Measurements from ENCODE around the gene TIFAB.

Gene TIFAB

DNA sequence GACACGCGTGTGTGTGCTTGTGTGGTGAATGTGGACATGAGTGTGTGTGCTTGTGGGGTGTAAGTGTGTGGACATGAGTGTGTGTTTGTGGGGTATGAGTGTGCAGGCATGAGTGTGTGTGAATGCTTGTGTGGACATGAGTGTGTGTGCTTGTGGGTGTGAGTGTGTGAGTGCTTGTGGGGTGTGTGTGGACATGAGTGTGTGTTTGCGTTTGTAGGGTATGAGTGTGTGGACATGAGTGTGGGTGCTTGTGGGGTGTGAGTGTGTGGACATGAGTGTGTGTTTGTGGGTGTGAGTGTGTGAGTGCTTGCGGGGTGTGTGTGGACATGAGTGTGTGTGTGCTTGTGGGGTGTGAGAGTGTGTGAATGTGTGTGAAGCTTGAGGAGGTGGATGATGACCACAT is 29.8 kb upstream of the TIFAB start:
- no peak for DNase-seq

DNA sequence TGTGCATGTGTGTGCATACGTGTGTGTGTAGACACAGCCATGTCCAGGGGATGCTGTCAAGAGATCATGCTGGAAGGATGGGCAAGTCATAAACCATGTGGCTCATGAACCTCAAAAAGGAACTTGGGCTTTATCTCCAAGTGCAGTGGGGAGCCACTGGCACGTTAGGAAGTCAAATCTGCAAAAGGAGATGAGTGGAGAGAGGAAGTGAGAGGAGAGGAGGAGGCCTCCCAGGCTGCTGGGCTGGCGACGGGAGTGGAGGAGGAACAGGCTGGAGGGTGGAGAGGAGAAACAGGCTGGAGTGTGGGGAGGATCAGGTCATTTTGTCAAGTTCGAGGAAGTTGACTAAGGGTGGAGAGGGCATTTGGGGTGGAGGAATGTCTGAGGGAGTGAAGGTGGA is 29.2 kb upstream of the TIFAB start:
- DNase-seq = no peak

DNA sequence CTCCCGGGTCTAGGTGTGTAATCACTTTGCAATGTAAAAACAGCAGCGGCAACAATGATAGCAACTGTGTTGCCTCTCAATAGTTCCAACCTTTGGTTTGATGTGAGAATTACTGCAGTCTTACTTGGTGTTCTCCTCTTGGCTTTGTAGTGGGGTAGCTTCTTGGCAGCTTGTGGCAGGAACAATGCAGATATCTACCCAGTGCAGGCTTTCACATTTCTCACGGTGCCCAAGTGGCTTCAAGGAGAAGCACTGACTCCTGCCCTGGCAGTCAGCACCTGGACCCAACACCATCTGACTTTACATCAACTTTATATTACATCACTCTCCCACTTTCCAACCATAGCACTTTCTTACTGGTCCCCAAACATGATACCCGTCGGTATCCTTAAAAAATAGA is 28.4 kb upstream of the TIFAB start:
- DNase-seq = no peak

DNA sequence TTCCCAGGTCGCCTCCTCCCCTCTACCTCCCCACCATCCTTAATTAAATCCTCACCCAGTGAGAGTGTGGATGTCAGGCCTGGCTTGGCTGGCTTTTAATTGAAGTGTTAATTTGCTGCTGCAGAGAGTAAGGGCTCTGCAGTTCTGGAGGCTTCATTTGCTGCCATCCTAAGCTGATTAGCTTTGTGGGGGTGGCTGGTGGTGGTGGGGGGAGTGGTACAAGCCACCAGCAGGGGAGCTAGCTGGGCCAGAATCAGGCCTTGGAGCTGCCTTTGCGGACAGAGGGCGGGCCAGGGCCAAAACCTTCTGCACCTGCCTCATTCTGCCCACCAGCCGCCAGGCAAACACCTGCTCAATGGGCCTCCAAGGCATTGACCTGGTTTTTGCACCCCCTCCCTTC is 26.8 kb upstream of the TIFAB start:
- no peak for DNase-seq

DNA sequence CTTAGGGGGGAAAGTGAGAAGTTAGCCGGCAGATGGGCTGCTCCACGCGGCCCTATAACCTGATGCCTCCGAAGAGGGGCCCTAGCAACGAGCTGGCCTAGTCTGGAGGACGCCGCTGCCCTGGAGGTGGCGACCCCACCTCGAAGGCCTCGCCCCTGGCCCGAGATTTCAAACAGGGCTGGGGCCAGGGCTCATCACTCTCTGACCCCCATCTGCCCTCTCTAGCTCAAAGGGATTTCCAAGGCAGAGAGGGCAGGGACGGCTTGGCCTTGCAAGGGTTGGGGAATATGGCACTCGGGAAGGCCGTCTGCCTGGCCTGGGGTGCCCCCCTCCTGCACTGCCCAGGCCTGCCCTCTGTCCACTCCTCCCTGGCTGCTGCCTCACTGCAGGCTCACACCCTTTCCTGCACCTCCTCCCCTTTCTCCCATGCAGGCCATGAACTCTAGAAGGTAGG is 25.5 kb upstream of the TIFAB start:
- DNase-seq = no peak

DNA sequence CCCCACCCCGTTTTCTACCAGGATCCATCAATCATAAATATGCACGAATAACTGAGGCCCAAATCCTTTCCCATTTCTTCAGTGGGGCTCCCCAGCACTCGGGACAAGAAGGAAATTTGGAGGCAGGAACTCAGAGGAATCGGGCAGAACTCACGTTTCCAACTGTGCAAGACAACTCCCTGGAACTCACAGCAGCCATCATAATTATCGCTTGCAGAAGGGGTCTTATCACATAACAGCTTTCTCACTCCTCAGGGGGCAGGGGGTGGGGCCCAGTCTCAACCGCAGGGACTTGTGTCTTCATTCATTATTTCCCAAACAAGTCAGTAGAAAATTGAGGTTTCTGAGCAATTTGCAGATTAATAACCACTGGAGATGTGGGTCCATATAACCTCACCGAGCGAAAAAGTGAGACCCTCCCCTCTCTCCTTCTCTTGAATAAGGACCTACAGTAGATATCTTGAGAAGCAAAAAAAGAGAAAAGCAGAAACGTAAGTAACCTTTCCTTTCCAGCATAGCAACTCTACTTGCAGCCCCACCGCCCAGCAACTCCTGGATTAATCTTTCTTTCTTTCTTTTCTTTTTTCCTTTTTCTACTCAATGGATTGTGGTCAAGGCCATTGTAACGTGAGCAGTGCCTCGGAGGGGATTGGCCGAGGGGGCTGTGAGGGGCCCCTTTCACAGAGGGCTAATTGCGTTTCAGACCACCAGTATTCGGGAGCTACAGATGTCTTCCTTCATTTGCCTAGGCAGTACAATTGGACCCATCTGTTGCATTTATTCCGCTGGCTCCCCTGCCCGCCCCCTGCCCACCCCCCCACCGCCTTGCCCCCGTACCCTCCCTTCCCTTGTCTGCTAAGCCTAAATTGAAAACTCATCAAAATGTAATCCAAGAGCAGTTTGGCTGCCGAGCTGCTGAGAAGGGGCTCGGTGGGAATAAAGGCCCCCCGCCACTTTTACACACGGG is 24.7 kb upstream of the TIFAB start:
- no peak for DNase-seq

DNA sequence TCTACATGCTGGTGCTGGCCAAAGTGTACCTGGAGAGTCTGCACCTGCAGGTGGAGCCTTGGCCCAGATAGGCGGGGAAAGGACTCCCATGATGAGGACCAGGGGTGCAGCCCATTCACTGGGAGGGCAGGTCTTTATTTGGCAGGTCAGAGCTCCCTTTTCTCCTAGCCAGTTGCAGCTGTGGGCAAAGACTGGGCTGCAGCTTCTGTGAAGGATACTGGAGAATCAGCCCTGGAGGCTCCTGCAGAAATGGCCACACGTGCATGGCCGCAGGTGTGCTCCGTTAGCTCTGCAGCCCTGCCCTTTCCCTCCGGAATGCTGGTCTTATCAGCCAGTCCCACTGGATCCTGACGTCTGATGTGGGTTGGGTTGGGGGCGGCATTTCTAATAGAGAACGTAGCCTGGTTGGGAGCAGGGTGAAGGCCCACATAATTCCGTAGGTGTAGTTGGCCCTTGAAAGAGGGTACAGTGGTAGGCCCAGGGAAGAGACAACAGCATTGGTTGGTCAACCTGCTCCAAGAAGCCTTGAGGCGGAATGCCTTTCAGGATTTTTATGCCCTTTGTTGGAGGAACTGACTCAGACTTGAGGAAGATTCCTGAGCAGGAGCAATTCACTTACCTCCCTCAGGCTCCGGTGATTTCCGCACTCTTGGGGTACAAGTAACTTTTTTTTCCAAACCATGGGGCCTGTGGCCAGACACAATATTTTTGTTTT is 22.0 kb upstream of the TIFAB start:
- no peak for DNase-seq

DNA sequence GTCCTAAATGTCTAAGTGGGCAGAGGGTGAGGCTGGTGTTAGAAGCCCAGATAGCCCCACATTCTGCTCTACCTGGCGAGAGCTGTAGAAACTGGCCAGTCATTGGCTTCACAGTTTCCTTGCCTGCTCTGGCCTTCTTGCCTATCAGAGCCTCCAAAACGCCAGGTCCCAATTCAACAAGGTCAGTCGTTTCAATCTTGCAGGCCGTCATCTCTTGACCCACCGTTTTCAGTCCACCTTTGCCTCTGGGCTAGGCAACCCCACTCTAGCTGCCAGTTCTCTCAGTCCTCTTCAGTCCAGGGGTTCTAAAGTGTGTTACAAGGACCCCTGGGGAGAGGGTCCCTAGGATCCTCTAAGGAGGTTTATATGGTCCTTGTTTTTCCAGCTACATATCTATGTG is 20.0 kb upstream of the TIFAB start:
- DNase-seq = no peak

DNA sequence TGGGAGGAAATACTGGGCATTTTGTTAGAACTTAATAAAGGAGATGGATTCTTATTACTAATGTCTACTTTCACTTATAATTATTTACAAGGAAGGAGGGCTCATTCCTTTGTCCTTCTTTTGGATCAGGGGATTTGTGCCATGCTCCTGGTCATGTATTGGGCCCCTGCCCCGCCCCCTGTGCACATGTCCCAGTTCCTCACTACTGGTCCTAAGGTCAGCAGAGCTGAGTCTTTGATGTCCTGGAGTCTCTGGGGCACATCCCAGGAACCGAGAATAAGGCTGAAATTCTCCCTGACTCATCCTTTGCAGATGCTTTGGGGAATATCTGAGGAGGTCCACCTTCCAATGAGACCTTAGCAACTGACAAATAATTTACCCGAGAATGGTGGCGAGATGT is 19.6 kb upstream of the TIFAB start:
- DNase-seq = no peak

DNA sequence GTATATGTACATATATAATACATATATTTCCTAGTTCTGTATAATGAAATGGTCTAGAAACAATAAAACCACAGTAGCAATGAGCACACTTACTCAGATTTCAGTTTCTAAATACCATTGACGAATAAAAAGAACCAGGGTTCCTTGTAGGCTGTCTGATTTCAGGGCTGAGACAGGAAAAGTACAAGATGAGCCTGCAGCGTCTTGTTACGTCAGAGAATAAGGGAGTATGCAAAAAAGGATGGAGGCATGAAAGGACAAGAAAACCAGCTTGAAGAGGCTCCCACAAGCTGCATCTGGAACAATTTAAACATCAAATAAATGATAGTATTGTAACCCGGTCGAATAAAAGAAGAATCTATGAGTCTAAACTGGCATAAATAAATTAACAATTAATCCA is 17.8 kb upstream of the TIFAB start:
- DNase-seq = no peak

DNA sequence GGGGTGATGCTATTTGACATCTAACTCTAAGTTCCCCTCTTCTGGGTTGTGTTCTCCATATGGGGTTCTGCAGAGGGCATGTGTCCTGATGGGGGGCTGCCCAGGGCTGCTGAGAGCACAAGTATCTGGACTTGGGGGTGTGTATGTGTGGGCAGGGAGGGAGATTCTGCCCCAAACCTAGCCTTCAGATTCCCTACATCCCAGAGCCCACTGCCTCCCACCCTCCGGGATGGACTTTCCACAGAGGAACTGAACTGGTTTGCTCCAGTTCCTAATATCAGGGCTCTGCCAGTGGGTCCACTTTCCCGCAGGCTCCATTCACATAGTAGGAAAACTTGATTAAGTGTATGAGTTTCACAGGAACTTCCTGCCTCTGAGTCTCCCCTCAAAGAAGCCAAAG is 16.4 kb upstream of the TIFAB start:
- no peak for DNase-seq

DNA sequence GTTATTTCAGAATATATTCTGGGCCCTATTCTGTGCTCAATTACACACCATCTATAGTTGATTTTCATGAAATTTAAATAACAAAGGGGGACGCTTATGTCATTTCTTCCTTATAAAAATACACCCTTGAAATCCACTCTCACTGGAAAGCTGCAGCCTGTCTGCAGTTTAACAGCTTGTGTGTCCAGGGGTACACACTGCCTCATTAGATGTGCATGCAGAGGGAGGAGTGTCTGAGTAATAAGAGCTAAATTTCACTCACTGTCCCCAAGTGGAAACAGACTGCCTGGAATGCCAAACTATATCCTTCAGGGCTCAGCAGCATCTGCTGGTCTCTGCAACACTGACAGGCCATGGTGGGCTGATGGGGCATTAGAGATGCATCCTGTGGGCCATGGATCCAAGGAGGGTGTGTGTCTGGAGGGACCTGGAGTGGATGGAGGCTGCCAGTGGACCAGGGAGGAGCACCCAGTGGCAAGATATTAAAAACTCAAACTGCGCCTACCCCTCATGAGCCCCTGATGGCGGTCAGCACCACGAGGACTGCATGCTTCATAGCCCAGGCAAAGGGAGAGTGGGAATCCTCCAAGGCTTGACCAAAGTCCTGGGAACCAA is 15.8 kb upstream of the TIFAB start:
- DNase-seq = no peak

DNA sequence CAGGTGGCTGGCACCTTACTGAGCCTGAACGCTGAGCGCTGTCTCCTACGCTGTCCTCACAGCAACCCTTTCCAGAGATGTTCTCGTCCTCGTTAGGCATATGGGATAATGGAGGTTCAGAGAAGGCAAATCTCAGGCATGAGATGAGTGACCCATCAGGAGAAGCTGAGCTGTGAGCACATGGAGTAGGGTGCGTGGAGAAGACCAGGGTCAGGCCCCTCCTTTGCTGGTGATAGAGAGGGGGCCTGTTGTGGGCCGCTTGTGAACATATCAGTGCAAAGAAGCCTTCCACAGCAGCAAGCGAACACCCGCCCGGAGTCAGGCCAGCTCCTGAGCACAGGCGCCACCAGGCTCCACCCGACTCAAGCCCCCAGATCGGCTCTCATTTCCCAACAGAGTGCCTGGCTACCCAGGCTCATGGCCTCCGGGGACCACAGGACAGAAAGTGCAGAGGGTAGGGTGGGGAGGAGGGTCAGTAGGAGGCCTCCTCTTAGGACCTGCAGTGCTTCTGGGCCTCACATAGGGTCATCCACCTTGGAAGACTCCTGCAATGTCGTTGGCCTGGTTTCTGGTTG is 15.0 kb upstream of the TIFAB start:
- no peak for DNase-seq

DNA sequence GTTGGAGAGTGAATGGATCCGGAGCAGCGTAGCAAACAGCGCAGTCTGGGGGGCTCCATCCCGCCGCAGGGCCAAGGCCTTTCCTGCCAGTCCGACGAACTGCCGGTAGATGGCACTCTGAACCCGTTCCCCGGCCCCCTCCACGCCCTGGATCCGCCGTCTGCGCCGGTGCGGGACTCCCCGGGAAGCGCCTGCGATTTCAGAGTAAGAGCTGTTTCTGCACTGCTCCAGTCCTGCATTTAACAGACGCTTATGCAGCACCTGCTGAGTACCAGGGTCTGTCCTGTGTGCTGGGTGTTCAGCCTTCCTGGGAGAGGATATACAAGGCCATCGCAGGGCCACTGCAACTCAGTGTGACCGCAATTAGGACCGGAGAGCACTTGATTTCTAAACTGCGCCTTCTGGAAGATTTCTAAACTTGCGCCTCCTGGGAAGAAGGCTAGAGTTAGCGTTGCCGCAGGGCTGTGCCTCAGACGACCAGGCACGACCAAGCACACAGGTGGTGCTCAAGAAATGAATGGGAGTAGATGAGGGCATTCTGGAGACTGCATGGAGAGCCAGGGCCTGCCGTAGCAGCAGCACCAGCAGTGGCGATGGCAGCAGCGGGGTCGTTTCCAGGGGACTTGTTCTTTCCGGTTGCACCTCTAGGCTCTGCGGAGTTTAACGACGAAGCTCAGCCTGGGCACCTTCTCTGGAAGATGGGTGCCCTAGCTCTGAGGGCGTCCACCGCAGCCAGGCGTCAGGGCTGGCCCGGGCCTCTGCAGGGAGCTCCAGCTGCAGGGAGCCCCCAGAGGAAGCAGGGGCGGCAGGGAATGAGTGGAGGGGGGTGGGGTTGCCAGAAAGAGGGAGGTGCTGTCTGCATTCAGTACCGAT is 14.3 kb upstream of the TIFAB start:
- no peak for DNase-seq

DNA sequence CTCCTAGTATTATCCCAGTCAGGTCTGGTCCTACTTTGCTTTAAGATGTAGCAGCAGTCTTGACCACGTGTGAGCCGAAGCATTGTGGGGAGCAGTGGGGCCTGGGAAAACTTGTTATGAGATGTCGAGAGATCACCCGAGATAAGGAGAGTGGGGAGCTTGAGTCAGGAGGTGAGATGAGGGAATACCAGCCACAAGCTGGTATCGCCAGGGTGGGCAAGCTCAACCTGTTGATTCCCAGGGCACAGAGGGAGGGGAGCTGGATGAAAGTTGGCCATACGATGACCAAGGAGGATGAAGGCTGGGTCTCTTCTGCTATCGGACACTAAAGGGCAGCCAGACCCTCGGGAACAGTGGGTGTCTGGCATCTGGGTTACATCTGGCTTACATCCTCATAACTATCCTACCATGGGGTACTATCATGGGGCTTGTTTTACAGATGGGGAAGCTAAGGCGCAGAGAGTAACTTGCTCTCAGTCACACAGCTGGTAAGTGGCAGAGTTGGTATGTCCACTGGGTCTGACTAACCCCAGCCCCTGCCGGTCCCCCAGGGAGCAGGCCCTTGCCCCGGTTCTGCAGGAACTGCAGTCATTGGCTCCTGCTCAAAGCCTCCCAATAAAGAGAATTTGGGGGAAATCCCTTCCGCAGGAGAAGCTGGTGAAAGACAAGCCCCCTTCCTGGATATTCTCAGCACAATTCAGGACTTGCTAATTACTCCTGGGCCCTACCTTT is 13.4 kb upstream of the TIFAB start:
- DNase-seq = no peak

DNA sequence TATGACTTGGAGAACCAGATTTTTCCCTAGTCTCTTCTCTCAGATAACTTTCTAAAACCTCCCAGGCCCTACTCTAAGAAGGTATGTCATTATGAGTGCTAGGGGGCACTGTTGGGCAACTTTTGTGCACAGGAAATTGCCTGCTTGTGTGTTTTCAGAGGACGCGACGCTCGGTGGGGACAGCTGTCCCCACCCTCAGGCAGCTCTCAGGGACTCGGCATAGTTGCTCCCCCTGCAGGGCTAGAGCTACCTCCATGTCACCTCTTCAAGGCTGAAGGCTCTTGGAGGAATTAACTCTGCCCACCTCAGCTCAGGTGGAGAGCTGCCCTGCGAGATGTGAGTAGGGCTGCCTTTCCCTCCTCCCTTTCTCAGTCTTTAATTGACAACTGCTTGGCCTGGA is 10.2 kb upstream of the TIFAB start:
- no peak for DNase-seq

DNA sequence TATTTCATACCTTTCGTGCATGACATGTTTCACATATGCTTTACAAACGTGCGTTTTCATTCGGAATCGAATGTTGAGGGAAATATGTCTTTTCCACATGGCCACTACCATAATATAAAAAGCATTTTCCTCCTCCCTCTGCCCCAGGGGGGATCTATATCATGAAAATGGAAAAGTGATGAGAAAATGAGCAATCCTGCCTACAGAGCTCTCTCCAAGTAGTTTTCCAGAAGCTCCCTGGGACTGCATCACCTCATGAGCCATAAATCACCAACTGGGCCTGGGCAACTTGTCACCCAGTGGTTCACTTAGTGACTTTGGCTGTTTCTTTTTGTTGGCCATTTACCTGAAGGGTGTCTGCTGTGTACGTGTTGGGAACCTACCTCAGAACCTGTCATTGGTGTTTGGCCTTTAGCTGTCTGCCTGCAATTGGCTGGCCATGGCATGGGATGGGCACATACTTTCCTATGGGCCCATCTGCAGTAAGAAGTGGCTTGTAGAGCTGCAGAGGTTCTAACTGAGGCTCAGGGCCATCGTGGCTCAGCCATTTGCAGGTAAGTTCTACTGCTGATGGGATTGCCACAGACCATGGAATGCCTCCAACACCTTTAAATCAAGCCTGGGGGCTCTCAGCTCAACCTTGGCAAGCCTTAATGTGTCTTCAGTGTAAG is 9.5 kb upstream of the TIFAB start:
- no peak for DNase-seq

DNA sequence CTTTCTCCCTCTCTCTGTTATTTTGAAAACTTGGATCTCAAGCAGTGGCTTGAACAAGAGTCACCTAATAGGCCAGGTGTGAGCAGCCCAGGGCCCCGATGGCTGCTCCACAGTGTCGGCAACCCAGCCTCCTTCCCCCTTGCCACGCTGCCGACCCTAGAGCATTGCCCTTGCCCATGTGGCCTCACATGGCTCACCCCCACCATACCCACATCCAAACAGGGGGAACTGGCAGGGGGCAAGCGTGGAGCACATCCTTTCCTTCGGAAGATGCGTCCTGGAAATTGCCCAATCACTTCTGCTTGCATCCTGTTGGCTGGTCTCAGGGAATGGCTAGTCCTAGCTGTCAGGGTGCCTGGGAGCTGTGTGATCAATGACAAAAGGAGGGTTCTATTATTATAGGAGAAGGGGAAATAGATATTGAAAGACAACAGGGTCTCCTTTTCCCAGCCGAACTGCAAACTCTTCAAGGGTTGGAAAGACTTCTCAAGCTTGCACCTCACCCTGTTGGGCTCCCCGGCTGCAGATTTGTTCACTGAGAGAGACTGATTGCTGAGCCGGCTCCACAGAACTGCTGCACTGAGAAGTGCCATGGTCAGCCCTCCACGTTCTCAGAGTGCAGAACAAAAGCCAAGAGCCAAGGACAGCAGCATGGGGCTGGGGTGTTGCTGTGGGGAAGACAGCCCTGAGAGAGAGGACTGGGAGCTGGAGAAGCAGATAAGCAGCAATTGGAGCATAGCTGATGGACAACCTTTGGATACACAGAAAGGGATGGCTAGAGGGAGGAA is 8.3 kb upstream of the TIFAB start:
- DNase-seq = no peak

DNA sequence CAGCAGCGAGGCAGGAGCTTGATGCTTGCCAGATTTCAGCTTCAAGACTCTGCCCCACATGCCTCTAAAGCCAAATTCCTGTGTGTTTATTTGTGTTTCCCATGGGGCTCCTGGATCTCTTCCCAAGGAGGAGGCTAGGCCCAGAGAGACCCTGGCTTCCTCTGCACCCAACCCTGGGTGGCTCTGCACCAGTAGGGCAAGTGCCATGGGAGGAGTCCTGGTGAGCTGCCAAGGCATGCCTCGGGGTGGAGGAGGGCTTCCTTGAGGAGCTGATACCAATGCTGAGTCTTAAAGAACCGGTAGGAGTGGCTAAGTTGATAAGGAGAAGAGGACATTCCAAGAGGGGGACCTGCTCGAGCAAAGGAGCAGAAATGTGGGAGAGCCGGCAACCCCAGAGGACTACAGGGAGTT is 6.8 kb upstream of the TIFAB start:
- no peak for DNase-seq

DNA sequence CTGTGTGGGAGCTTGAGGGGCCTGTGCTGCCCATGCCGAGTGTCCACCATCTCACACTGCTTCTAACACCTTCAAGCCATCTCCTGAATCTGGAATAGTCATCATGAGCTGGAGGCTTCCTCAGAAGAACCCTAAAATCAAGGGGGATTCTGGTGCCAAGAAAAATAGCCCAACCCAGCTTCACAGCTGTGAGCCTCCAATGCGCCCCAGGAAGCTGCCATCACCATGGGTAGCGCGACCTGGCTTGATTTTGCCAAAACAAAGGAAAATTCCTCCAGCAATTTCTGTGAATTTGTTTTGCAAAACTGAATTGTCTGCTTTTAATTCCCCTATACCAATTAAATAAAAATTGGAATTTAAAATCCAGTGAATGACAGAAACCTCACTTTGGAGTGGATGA is 6.2 kb upstream of the TIFAB start:
- no peak for DNase-seq
